HL-60/S4 (cell line): ENCODE results near the gene RABGAP1L.
"Not testable (repeated sequence)": the region's sequence is repeated elsewhere in the genome, so short reads cannot be mapped to it uniquely, and the experiment has no call there.

Experiments used
- in situ Hi-C: fragments of 300-500 bp; cut with MboI; formaldehyde crosslinking; loops from 2 replicates; pipeline ENCODE4 v1.14.3; 2022; ENCODE audit warnings: low sequenced_read_pairs

The RABGAP1L gene

GRCh38 chr1:174352117-174352516 lies 192.8 kb downstream of the RABGAP1L start:
- in situ Hi-C loops = no loop called here

GRCh38 chr1:174352883-174353608 lies 193.7 kb downstream of the RABGAP1L start:
- in situ Hi-C loops = no loop called here

DNA sequence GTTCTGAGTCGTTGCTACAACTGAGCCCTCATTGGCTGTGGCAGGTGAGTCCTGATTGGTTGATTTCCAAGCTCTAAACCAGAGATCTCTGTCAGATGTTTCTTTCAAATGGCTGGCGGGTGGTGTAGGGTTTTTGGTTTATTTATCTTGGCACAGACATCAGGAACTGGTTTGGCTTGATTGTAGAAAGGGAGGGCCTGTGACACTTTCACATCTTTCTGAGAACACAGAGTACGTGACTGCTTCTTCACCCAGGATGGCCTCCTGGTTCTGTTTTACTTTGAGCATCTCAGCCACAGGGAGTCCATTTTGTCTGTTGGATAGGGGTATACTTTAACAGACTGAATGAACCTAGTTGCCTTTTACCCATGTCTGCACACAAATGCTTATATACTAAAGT lies 199.0 kb downstream of the RABGAP1L start:
- in situ Hi-C loops = no loop called here

DNA sequence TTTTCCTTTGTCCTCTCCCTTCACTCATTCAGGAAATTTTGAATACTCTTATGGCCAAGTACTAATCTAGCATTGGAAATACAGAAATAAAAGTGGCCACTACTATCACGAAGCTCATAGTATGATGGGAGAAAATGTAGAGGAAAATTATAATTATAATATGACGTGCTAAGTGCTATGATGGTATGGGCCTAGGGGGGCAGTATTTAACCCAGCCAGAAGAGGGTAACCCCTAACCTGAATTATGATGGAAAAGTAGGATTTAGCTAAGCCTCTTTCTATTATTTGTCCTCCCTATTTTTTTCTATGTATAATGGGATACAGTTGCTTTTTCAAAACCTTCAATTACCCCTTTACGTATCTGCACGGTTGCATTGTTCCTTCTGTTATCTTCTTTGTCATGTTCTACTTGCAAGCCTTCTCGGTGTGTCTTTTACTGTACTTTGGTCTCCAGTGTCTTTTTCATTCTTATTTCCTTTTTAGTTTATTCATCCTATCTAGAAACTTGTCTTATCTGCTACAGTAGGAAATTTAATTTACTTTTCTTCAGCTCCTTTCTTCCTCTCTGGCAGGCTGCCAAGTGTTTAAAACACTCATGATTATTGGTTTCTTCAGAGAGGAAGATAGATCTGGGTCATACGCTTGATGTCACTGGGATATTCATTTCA lies 199.6 kb downstream of the RABGAP1L start:
- in situ Hi-C loops = no loop called here

GRCh38 chr1:174359454-174359805 lies 200.1 kb downstream of the RABGAP1L start:
- in situ Hi-C loops = no loop called here

DNA sequence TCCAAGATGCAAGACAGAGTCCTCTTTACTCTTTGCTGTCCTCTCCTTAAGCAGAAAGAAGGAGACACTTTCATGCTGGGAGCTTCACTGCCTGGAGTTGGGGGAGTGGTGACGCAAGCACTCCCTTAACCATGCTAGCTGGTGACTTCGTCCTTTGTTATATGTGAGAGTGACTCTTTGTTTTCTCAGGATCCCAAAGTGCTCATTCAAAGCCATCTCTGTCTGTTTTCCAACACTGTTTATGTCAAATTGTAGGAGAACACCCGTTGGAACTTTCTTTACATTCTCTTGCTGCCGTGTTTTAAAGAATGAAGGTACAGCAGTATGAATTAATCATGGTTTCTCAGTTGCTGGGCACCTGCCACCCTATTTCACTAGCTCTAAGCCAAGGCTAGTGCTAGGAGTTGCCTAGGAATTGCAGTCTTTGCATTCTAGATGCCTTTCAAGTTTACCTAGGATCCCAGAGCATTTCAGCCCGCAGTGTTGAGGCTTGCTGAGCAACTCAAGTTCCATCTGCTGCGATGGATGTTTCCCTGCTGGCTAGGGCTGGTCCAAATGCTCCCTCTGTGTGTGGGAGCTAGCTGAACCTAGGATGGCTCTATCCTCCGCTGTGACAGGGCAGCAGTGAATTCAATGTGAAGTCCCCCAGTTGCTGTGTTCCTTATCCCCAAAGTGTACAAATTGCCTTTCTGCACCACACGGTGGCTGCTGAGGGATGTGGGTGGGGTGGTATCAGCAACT lies 205.8 kb downstream of the RABGAP1L start:
- in situ Hi-C loops = no loop called here

- in situ Hi-C loops = no loop called here
Observed at GRCh38 chr1:174366946-174367345, 207.6 kb downstream of the RABGAP1L start.

GRCh38 chr1:174367892-174368291 lies 208.6 kb downstream of the RABGAP1L start:
- in situ Hi-C loops = no loop called here

GRCh38 chr1:174376030-174376429 lies 216.7 kb downstream of the RABGAP1L start:
- in situ Hi-C loops = no loop called here

DNA sequence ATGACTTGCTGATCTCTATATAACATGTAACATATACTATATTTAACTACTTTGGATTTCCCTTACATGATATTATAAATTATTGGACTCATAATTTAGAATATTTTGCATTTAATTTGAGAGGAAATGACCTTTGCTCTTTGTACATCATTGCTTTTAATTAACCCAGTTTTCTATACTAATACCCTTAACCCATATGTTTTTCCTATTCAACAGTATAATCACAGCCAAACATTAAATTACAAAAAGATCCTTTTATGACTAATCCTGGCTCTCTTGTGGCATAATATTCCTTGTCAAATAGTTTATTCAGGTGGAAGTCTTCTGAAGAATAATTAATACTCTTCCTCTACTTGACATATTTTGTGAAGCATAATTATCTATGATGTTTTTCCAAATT lies 232.4 kb downstream of the RABGAP1L start:
- in situ Hi-C loops = no loop called here

DNA sequence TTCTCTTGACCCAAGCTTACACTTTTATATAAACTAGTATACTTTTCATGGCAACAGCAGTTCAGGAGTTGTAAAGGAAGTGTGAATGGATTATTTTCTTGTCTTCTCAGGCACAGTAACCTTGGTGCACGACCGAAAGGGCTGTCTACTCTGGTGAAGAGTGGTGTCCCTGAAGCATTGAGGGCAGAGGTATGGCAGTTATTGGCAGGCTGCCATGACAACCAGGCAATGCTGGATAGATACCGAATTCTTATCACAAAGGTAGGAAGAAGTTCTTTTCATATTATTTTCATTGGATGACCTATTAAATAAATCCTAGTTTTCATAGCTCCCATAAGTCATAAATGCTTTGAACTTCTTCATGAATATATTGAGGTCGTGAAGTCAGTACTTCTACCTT lies 234.6 kb downstream of the RABGAP1L start:
- in situ Hi-C loops = no loop called here

- in situ Hi-C loops = no loop called here
Observed at GRCh38 chr1:174397261-174397660, 237.9 kb downstream of the RABGAP1L start.

- in situ Hi-C loops = no loop called here
Observed at GRCh38 chr1:174398246-174398645, 238.9 kb downstream of the RABGAP1L start.

DNA sequence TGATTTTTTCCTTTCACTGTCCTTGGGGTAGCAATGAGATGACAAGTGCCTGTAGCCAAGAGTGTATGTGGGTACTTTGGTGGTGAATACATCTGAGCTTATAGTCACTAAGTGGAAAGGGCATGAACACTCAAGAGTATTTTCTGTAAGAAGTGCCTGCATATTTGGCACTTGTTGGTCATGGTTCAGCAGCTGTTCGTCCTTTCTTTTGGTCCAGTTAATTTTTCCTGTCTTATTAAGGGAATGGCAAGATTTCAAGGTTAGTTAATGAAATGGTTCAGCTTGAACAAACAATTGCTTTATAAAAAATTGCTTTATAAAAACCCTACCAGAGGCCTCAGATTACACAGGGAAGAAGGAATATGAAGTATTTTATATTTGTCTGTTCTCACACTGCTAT lies 239.9 kb downstream of the RABGAP1L start:
- in situ Hi-C loops = no loop called here

DNA sequence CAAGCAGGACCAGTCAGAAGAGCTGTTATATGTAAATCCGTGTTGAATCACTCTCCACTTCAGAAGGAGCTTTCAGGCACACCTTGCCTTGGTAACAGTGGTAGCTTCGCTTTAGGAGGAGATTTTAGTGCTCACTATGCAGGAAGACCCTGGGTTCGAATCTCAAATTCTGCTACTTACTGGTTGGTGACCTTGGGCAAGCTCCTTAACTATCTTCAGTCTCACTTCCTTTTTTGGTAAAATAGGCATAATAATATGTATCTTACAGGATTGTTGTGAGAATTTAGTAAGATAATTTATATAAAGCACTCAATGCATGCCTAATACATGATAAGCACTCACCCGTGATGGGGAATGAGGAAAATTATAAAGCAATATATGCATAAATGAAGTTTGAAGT lies 241.8 kb downstream of the RABGAP1L start:
- in situ Hi-C loops = no loop called here

DNA sequence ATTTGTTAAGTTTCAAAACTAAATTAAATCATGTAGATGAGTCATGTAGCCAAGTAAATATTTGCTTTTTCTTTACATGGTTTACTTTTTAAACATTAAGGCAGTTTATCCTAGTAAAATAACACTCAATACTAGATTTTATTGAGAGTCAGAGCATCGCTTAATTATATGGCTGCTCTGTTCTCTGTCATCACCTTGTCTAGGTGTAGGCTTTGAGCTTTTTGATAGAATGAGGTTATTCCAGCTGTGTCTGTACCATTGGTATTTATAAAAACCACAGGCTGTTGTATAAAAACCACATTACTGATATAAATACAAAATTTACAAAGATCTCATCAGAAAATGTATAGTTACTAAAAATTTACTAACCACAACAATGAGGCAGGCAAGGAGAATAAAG lies 245.9 kb downstream of the RABGAP1L start:
- in situ Hi-C loops = no loop called here

DNA sequence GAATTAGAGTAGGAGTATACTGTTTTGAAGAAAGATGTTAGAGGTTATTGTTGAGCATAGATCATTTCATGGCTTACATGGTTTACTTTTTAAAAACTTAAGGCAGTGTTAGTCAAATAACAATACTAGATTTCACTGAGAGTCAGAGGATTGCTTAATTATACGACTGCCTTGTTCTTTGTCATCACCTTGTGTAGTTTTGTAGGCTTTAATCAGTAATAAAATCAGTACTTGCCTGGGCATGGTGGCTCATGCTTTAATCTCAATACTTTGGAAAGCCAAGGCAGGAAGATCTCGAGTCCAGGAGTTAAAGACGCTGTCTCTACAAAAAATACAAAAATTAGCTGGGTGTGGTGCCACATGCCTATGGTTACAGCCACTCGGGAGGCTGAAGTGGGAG lies 247.1 kb downstream of the RABGAP1L start:
- in situ Hi-C loops = no loop called here

GRCh38 chr1:174407665-174408064 lies 248.3 kb downstream of the RABGAP1L start:
- in situ Hi-C loops = no loop called here

GRCh38 chr1:174408146-174408545 lies 248.8 kb downstream of the RABGAP1L start:
- in situ Hi-C loops = no loop called here

DNA sequence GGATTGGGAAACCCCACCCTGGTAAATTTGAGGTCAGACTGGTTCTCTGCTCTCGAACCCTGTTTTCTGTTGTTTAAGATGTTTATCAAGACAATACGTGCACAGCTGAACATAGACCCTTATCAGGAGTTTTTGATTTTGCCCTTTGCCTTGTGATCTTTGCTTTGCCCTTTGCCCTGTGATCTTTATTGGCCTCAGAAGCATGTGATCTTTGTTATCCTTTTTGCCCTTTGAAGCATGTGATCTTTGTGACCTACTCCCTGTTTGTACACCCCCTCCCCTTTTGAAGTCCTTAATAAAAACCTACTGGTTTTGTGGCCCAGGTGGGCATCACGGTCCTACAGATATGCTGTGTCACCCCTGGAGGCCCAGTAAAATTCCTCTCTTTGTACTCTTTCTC lies 250.5 kb downstream of the RABGAP1L start:
- in situ Hi-C loops = not testable (repeated sequence)

- in situ Hi-C loops = no loop called here
Observed at GRCh38 chr1:174413632-174414031, 254.3 kb downstream of the RABGAP1L start.

DNA sequence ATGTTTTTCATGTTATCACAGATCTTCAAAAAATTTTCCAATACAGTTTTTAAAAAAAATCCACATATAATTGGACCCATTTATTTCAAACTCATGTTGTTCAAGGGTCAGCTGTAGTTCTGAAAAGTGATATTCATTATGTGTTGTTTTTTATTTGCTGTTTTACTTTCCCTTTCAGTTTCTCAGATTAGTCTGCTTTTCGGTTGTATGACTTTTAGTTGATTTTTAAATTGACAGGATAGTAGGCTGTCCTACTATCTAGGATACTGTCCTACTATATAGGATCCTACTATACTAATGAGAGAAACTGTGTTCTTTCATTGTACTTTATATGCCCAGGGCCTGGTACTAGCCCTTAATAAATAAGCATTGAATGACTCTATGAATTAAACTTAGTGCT lies 254.9 kb downstream of the RABGAP1L start:
- in situ Hi-C loops = no loop called here
